Colonic mucosa (tissue), 4 donors: ENCODE data around the gene FAM167B. TPM values are rescaled to one million over a fixed set of nuclear protein-coding genes. Genes with fewer than 3 reads are reported as not detected.

ENCODE experiments used
- DNase-seq: peaks from one replicate; pipeline ENCODE4 v3.0.0-alpha.2; 2020
- H3K27ac ChIP-seq: fragments of 200-600 bp; one replicate; pipeline ENCODE4 v1.8.0; 2021
- H3K27me3 ChIP-seq: fragments of 200-600 bp; one replicate; pipeline ENCODE4 v1.8.0; 2021
- H3K36me3 ChIP-seq: fragments of 200-600 bp; one replicate; pipeline ENCODE4 v1.8.0; 2021
- H3K4me1 ChIP-seq: fragments of 200-600 bp; one replicate; pipeline ENCODE4 v1.8.0; 2021; ENCODE audit warnings: mild to moderate bottlenecking
- H3K4me3 ChIP-seq: fragments of 200-600 bp; one replicate; pipeline ENCODE4 v1.8.0; 2021
- H3K9ac ChIP-seq, 2 donors: one replicate each; pipeline ENCODE4 v1.7.0; 2013; ENCODE audit warnings: control low read depth in 2 of 2, low read depth in 2 of 2, low read length in 2 of 2
- H3K9me3 ChIP-seq: fragments of 200-600 bp; one replicate; pipeline ENCODE4 v1.8.0; 2021
- intact Hi-C: fragments of 100-400 bp; cut with DNase I; formaldehyde crosslinking; loops from one replicate; pipeline ENCODE4 v1.14.1; 2022
- total RNA-seq, 2 donors: library from RNA; stranded (reverse); fragmentation: NEBNext Ultra II Directional in 1 of 2; extraction: Animal tissue kit (Norgen Biotek cat#: 25700) in 1 of 2; gene quantifications; one replicate each; pipeline ENCODE4 v1.2.1, GENCODE V29; 2021
- TF ChIP-seq, protein P1 (sequence below): fragments of 200-600 bp; IDR thresholded peaks from one replicate; pipeline ENCODE4 v1.8.0; 2022; ENCODE audit warnings: antibody characterized with exemption, mild to moderate bottlenecking
- donor health status: healthy.
- donor health status: DM: no; HTN: no; CAD: no.
- donor health status: DM: no; HTN: no; CAD: no.

The FAM167B gene
- total RNA-seq, 2 donors from 2014 or later, result 4.2 to 5.5 TPM

DNA sequence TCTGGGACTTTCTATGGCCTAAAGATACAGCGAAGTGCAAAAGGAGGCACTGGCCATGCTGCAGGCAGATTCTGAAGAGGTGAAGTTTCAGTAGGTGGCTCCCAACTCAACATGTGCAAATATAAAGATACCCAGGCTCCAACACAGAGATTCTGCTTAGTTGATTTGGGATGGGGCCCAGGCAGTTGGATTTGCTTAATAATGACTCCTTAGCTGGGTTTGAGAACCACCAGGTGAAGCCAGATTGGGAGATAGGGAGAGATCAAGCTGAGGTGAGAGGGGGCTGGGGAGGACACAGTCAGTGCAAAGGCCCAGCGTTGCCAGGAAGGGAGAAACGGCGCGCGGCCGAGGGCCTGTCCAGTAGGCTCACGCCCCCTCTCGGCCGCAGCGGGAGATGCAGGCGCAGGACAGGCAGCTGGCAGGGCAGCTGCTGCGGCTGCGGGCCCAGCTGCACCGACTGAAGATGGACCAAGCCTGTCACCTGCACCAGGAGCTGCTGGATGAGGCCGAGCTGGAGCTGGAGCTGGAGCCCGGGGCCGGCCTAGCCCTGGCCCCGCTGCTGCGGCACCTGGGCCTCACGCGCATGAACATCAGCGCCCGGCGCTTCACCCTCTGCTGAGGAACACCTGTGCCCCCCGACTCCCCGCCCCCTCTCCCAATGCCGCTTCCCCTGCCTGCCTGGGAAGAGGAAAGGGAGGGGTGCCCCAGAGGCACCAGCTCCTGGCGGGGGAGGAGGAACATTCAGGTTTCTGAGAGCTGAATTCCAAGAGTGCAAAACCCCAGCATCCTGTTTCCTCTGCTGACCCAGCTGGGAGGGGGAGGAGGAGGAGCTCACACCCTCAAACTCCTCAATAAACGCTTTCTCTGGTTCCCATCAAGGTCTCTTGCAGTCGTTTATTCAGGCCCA is 1.2 kb downstream of the FAM167B start:
- H3K36me3 ChIP-seq, result no peaks in the 10 kb centered on the region
- H3K27ac ChIP-seq, result peak overlapping the region; percentile 63
- no peaks in the 10 kb centered on the region for H3K27me3 ChIP-seq
- peak; percentile 93 for DNase-seq
- H3K4me1 ChIP-seq, result peaks cover 10% of the 10 kb centered on the region
- H3K9me3 ChIP-seq, result no peaks in the 10 kb centered on the region
- TF ChIP-seq, protein P1, sequence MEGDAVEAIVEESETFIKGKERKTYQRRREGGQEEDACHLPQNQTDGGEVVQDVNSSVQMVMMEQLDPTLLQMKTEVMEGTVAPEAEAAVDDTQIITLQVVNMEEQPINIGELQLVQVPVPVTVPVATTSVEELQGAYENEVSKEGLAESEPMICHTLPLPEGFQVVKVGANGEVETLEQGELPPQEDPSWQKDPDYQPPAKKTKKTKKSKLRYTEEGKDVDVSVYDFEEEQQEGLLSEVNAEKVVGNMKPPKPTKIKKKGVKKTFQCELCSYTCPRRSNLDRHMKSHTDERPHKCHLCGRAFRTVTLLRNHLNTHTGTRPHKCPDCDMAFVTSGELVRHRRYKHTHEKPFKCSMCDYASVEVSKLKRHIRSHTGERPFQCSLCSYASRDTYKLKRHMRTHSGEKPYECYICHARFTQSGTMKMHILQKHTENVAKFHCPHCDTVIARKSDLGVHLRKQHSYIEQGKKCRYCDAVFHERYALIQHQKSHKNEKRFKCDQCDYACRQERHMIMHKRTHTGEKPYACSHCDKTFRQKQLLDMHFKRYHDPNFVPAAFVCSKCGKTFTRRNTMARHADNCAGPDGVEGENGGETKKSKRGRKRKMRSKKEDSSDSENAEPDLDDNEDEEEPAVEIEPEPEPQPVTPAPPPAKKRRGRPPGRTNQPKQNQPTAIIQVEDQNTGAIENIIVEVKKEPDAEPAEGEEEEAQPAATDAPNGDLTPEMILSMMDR, result peak; percentile 84
- peak overlapping the region in 1 of 2 donors; percentile 46 for H3K9ac ChIP-seq
- intact Hi-C loops, result loop anchor here (10.0 kb wide), 1 partner anchor 87 kb away; the partner anchor contains the start of gene MARCKSL1
- H3K4me3 ChIP-seq, result no peak overlapping the region

DNA sequence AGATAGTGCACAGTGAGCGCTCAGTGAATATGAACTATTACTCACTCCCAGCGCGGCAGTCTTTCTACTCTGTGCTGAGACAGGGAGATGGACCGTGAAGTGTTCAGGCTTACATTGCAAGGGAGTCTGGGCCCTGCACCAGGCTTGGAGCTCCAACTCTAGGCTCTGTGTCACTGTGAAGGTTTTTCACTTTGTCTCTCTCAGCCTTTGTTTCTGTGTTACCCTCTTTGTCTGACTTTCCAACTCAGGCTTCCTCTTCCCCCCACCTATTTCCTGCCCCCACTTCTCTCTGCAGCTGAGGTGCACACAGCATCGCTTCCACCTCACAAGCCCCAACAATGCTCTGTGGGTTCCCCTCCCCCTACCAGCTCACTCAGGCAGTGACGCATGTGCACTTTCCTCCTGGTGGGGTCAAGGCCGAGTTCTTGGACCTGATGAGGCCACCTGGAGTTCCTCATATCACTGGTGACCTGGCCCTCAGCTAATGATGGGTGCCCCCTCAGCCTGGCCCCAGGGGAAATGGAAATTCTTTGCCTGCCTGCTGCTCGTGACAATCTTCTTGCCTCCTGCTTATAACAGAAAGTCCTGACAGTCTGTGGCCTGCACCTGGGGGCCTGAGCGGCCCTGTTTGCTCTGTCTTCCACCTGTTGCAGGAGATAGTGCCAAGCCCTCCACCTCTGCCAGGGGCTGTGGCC is 3.0 kb downstream of the FAM167B start:
- TF ChIP-seq, protein P1, result no peak
- Histone ChIP-seq H3K27ac (peak overlapping the region; percentile 68), H3K9me3 (no peaks in the 10 kb centered on the region), H3K36me3 (no peaks in the 10 kb centered on the region), H3K27me3 (no peaks in the 10 kb centered on the region), H3K4me1 (peaks cover 10% of the 10 kb centered on the region), H3K4me3 (no peak overlapping the region), H3K9ac (peak overlapping the region in 1 of 2 donors; percentile 51)
- intact Hi-C loops, result loop anchor here (10.0 kb wide), 1 partner anchor 85 kb away; the partner anchor contains the start of gene MARCKSL1
- DNase-seq, result peak; percentile 47

DNA sequence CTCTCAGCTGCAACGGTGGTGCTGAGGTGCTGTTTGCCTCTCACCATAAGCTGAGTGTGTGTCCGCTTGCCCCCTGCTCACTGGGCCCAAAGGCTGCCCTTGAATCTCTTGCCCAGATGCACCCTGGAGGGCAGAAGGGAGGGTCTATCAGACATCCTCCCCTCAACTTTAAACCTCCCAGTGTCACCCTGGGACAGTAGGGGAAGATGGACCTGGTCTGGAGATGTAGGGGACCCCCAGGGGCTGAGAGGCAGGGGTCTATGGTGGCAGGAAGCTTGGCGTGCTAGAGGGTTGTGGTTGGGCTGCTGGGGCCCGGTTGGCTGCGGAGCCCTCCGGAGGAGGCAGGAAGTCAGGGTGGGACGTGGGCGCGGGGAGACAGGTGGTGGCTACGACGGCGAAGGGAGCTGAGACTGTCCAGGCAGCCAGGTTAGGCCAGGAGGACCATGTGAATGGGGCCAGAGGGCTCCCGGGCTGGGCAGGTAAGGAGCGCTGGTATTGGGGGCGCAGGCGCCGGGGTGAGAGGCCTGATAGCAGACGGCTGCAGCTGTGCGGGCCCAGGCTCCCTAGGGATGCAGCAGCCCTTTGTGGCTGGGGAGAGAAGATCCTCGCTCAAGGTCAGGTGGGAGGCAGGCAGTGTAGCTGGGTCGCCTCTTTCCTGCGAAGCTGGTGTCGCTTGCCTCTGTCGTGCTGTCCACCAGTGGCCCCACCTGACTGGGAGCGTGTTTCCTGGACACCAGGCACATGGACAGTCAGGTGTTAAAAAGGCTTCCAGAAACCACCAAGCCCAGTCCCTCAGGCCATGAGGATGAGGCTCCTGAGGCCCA is 4.1 kb downstream of the FAM167B start, which contains the start of gene LCK:
Gene LCK (plus strand): TSS at position 373 of the 824 bp plus-strand sequence. CDS start 23,065 bp downstream, outside the sequence.
- intact Hi-C loops, result no loop called here
- no peak for DNase-seq
- peak within 1 kb of the TSS; percentile 68 for H3K27ac ChIP-seq
- H3K27me3 ChIP-seq, result no peaks in the 10 kb centered on the region
- TF ChIP-seq, protein P1, result no peak
- H3K4me3 ChIP-seq, result peak within 1 kb of the TSS; percentile 10
- H3K9ac ChIP-seq, result peak within 1 kb of the TSS; percentile 51 to 63
- H3K4me1 ChIP-seq, result peaks cover 10% of the 10 kb centered on the region
- no peaks in the 10 kb centered on the region for H3K9me3 ChIP-seq
- no peaks in the 10 kb centered on the region for H3K36me3 ChIP-seq

DNA sequence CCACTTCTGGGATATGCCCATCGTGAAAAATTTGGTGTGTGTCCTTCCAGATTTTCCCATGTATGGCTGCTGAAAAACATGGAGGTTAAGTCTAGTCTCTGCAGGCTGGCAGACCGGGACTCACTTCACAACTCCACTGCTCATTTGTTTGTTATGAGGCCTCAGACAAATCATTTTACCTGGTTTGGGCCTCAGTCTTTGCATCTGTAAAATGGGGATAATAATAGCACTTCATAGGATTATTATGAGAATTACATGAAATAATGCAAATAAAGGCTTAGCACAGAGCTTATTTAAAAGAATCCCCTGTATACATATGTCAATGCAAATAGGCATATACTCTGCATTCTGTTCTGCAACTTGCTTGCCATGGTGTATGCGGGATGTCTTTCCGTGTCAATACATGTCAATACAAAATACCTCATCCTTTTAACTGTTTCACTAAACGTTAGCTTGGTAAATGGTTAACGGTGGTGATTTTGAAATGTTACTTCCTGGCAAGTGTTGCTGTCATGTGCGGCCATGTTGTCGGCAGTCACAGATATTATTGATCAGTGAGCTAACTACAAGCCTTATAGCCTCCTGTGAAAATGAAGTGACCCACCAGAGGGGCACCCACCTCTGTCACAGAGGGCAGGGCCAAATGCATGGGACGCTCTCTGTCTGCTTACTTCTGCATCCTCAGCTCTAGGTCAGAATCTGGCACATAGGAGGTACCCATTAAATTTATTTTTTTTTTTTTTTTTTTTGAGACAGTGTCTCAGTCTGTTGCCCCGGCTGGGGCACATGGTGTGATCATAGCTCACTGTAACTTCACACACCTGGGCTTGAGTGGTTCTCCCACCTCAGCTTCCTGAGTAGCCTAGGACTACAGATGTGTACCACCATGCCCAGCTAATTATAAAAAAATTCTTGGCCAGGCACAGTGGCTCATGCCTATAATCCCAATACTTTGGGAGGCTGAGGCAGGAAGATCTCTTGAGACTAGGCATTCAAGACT is 8.3 kb downstream of the FAM167B start:
- TF ChIP-seq, protein P1, result no peak
- H3K27me3 ChIP-seq, result no peaks in the 10 kb centered on the region
- no peaks in the 10 kb centered on the region for H3K9me3 ChIP-seq
- no peaks in the 10 kb centered on the region for H3K36me3 ChIP-seq
- intact Hi-C loops, result no loop called here
- DNase-seq, result no peak
- no peaks in the 10 kb centered on the region for H3K4me1 ChIP-seq
- H3K27ac ChIP-seq, result no peak overlapping the region
- H3K4me3 ChIP-seq, result no peak overlapping the region
- H3K9ac ChIP-seq, result no peak overlapping the region
